Measurements from ENCODE around the gene PARD3. TPM values are rescaled to one million over a fixed set of nuclear protein-coding genes. Genes with fewer than 3 reads are reported as not detected.

PARD3 gene
- total RNA-seq, 1 donor from 2014 or later: 37.2 TPM

DNA sequence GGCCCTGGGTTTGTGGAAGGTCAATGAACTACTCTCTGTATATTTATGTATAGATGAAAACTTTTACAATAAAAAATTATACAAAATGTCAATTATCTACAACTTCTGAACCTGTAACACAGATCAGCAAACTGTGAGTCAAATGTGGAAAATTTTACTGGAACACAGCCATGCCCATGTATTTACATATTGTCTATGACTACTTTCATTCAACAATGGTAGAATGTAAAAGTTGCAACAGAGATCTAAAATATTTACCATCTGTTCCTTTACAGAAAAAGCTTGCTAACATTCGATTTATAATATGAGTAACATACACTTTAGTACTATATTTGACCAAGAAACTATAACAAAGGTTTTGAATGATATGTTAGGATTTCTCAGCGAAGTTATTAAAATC is 481.6 kb downstream of the PARD3 start:
- Mint-ChIP-seq H3K27ac (ENCODE audit: unreplicated experiment) (peak overlapping the region; percentile 65), H3K36me3 (ENCODE audit: unreplicated experiment) (peaks cover 18% of the 10 kb centered on the region), H3K4me1 (ENCODE audit: unreplicated experiment) (peaks cover 30% of the 10 kb centered on the region), H3K4me3 (ENCODE audit: unreplicated experiment) (no peak overlapping the region), H3K27me3 (ENCODE audit: unreplicated experiment) (no peaks in the 10 kb centered on the region), H3K9me3 (ENCODE audit: unreplicated experiment) (no peaks in the 10 kb centered on the region)
- TF ChIP-seq, protein P1, sequence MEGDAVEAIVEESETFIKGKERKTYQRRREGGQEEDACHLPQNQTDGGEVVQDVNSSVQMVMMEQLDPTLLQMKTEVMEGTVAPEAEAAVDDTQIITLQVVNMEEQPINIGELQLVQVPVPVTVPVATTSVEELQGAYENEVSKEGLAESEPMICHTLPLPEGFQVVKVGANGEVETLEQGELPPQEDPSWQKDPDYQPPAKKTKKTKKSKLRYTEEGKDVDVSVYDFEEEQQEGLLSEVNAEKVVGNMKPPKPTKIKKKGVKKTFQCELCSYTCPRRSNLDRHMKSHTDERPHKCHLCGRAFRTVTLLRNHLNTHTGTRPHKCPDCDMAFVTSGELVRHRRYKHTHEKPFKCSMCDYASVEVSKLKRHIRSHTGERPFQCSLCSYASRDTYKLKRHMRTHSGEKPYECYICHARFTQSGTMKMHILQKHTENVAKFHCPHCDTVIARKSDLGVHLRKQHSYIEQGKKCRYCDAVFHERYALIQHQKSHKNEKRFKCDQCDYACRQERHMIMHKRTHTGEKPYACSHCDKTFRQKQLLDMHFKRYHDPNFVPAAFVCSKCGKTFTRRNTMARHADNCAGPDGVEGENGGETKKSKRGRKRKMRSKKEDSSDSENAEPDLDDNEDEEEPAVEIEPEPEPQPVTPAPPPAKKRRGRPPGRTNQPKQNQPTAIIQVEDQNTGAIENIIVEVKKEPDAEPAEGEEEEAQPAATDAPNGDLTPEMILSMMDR (IDR thresholded peaks at IDR 0.05): no peak
- DNase-seq (ENCODE audit: extremely low spot score, unreplicated experiment): no peak

DNA sequence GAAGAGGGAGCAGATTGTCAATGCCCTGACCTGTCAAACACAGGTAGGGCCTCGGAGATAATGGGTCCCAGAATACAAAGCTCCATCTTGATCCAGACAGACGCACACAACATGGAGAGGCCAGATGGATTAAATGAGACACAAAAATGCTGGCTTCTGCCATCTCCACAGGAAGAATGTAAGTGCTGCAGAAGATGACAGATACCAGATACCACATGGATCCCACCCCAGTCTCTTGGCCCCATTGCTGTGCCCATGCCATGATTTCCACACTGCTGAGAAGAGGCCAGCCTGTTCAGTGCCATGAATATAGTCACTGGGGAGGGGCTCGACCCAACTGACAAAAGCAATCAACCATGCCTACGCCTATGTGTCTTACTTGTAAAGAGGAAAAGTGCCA is 487.9 kb downstream of the PARD3 start:
- Mint-ChIP-seq H3K9me3 (ENCODE audit: unreplicated experiment) (no peaks in the 10 kb centered on the region), H3K36me3 (ENCODE audit: unreplicated experiment) (peaks cover 27% of the 10 kb centered on the region), H3K4me3 (ENCODE audit: unreplicated experiment) (no peak overlapping the region), H3K4me1 (ENCODE audit: unreplicated experiment) (peaks cover 16% of the 10 kb centered on the region), H3K27me3 (ENCODE audit: unreplicated experiment) (no peaks in the 10 kb centered on the region), H3K27ac (ENCODE audit: unreplicated experiment) (no peak overlapping the region)
- TF ChIP-seq, protein P1 (IDR thresholded peaks at IDR 0.05): no peak
- DNase-seq (ENCODE audit: extremely low spot score, unreplicated experiment): no peak

DNA sequence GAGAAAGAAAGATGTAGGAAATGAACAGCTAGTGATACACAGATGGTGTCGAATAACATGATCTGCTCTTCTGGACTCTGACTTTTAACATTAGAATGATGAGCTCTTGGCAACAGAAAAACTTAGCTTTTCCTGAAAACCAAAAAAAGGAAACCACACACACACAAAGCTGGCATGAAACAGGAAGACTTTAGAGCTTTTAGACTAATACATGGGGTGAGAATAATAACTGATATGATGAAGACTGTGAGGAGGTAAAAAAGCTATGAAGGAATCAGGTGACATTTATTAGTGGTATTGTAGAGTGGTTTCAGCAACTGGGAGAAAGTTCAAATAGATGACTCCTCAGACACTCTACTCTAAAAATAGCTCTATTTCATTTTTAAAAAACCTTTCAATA is 491.9 kb downstream of the PARD3 start:
- H3K27me3 Mint-ChIP-seq (ENCODE audit: unreplicated experiment): no peaks in the 10 kb centered on the region
- H3K4me1 Mint-ChIP-seq (ENCODE audit: unreplicated experiment): peaks cover 24% of the 10 kb centered on the region
- H3K27ac Mint-ChIP-seq (ENCODE audit: unreplicated experiment): peak overlapping the region; percentile 70
- no peak for DNase-seq (ENCODE audit: extremely low spot score, unreplicated experiment)
- H3K36me3 Mint-ChIP-seq (ENCODE audit: unreplicated experiment): peaks cover 14% of the 10 kb centered on the region
- H3K4me3 Mint-ChIP-seq (ENCODE audit: unreplicated experiment): no peak overlapping the region
- TF ChIP-seq, protein P1 (IDR thresholded peaks at IDR 0.05): no peak
- H3K9me3 Mint-ChIP-seq (ENCODE audit: unreplicated experiment): no peaks in the 10 kb centered on the region

DNA sequence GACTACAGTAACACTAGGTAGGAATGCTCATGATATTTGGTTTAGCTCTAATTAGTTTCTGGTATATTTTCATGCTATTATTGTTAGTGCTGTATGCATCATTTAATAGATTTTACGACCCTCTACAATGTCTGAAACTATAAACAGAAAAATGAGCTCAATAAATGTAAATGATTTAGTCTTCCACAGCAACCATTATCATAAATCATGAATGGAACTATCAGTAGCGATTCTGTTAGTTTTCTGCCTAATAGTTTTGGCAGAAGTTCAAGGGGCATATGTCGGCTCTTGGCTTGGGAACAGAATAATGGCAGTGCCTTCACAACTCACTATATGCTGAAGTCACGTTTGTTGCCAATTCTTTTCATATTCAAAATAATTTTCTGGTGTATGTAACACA is 494.8 kb downstream of the PARD3 start:
- peaks cover 24% of the 10 kb centered on the region for H3K4me1 Mint-ChIP-seq (ENCODE audit: unreplicated experiment)
- no peaks in the 10 kb centered on the region for H3K9me3 Mint-ChIP-seq (ENCODE audit: unreplicated experiment)
- no peaks in the 10 kb centered on the region for H3K27me3 Mint-ChIP-seq (ENCODE audit: unreplicated experiment)
- TF ChIP-seq, protein P1 (IDR thresholded peaks at IDR 0.05): no peak
- H3K27ac Mint-ChIP-seq (ENCODE audit: unreplicated experiment): peak overlapping the region; percentile 34
- no peak for DNase-seq (ENCODE audit: extremely low spot score, unreplicated experiment)
- no peak overlapping the region for H3K4me3 Mint-ChIP-seq (ENCODE audit: unreplicated experiment)
- H3K36me3 Mint-ChIP-seq (ENCODE audit: unreplicated experiment): peaks cover 14% of the 10 kb centered on the region

DNA sequence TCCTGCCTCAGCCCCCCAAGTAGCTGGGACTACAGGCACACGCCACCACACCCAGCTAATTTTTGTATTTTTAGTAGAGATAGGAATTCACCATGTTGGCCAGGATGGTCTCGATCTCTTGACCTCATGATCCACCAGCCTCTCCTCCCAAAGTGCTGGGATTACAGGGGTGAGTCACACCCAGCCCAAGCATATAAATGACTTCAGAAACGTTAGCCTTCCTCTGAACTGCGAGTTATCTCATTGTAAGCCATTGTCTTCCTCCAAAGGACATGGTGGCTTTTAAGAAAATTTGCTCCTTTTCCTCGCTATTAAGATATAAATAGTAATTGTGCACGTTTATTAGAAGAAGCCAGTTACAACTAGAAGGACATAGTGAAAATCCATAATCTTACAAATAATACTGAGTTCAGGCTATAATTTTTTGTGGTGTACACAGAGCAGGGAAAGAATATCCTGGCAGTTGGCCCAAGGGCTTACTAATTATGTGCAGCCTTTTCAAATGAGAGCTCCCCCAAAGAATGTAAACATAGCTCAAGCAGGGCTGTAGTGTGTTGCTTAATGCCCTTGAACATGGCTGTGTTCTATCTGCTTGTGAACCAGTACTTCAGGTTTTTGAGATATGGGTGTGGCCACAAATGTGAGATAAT is 495.8 kb downstream of the PARD3 start:
- Mint-ChIP-seq H3K27ac (ENCODE audit: unreplicated experiment) (peak overlapping the region; percentile 31), H3K4me1 (ENCODE audit: unreplicated experiment) (peaks cover 27% of the 10 kb centered on the region), H3K36me3 (ENCODE audit: unreplicated experiment) (peaks cover 9% of the 10 kb centered on the region), H3K9me3 (ENCODE audit: unreplicated experiment) (no peaks in the 10 kb centered on the region), H3K27me3 (ENCODE audit: unreplicated experiment) (no peaks in the 10 kb centered on the region), H3K4me3 (ENCODE audit: unreplicated experiment) (no peak overlapping the region)
- no peak for DNase-seq (ENCODE audit: extremely low spot score, unreplicated experiment)
- TF ChIP-seq, protein P1 (IDR thresholded peaks at IDR 0.05): no peak
